Mesodermal cell (in vitro differentiated cells): ENCODE data around the gene CASP7. TPM values are rescaled to one million over a fixed set of nuclear protein-coding genes. Genes with fewer than 3 reads are reported as not detected.

Experiments
- H3K27ac ChIP-seq: 2 replicates; pipeline ENCODE4 v1.7.0; 2013; ENCODE audit warnings: mild to moderate bottlenecking, low read depth, low read length, moderate library complexity; ENCODE audit not compliant: severe bottlenecking
- H3K36me3 ChIP-seq: 2 replicates; pipeline ENCODE4 v1.7.1; 2013; ENCODE audit warnings: mild to moderate bottlenecking, low read length, moderate library complexity; ENCODE audit not compliant: control insufficient read depth, insufficient read depth
- H3K4me1 ChIP-seq: one replicate; pipeline ENCODE4 v1.7.1; 2013; ENCODE audit warnings: mild to moderate bottlenecking, low read length; ENCODE audit not compliant: insufficient read depth, control insufficient read depth, poor library complexity, severe bottlenecking
- H3K4me3 ChIP-seq: 2 replicates; pipeline ENCODE4 v1.7.0; 2013; ENCODE audit warnings: low read length, control low read depth, mild to moderate bottlenecking; ENCODE audit not compliant: insufficient read depth, poor library complexity, severe bottlenecking; ENCODE audit errors: extremely low read depth
- H3K9me3 ChIP-seq: 2 replicates; pipeline ENCODE4 v1.7.1; 2013; ENCODE audit warnings: mild to moderate bottlenecking, low read length, moderate library complexity; ENCODE audit not compliant: control insufficient read depth
- WGBS, 2 experiments: methylation state at CpG; one replicate each; pipeline ENCODE4 v1.1.5; 2013; ENCODE audit warnings: missing lambda C conversion rate in 2 of 2; ENCODE audit not compliant: insufficient coverage in 2 of 2; 5-methylcytosine and 5-hydroxymethylcytosine counted together
- polyA plus RNA-seq, 2 experiments: library from polyadenylated mRNA; stranded (reverse); fragments of 50-300 nt; gene quantifications; one replicate each; pipeline ENCODE4 v1.2.3, GENCODE V29; 2013

CASP7 gene
- 11.1 TPM for polyA plus RNA-seq (2013, experiment 1 of 2)
- 12.6 TPM for polyA plus RNA-seq (2013, experiment 2 of 2)

- Histone ChIP-seq H3K27ac (peak within 1 kb of the TSS; percentile 71), H3K36me3 (no peaks in the 10 kb centered on the region), H3K4me1 (peaks cover 6% of the 10 kb centered on the region), H3K4me3 (peak within 1 kb of the TSS; percentile 87), H3K9me3 (peaks cover 3% of the 10 kb centered on the region)
- WGBS, 2 experiments: 0% methylated on average over 48 to 59 of the region's 68 CpGs
Measured at GRCh38 chr10:113679463-113680189, at the start of gene CASP7. Gene CASP7, plus strand, starts transcription at chr10:113679912. Its CDS starts 17,582 bp downstream, at chr10:113697494.

GRCh38 chr10:113630929-113631533 lies 48.7 kb upstream of the CASP7 start:
- H3K9me3 ChIP-seq: no peaks in the 10 kb centered on the region
- no peaks in the 10 kb centered on the region for H3K4me1 ChIP-seq
- no peak overlapping the region for H3K27ac ChIP-seq
- 94 to 96% methylated on average over 4 to 5 of the region's 5 CpGs for WGBS, 2 experiments
- no peaks in the 10 kb centered on the region for H3K36me3 ChIP-seq
- H3K4me3 ChIP-seq: no peak overlapping the region

- H3K36me3 ChIP-seq: no peaks in the 10 kb centered on the region
- no peaks in the 10 kb centered on the region for H3K9me3 ChIP-seq
- WGBS, 2 experiments: 61 to 70% methylated on average over 3 to 5 of the region's 6 CpGs
- H3K4me3 ChIP-seq: no peak overlapping the region
- H3K27ac ChIP-seq: no peak overlapping the region
- no peaks in the 10 kb centered on the region for H3K4me1 ChIP-seq
Measured at GRCh38 chr10:113631684-113632367, 47.9 kb upstream of the CASP7 start.

GRCh38 chr10:113639966-113640365 lies 39.7 kb upstream of the CASP7 start:
- Histone ChIP-seq H3K4me1 (peaks cover 7% of the 10 kb centered on the region), H3K4me3 (no peak overlapping the region), H3K9me3 (no peaks in the 10 kb centered on the region), H3K36me3 (no peaks in the 10 kb centered on the region), H3K27ac (no peak overlapping the region)
- 89% methylated on average over 1 of the region's 3 CpGs; no CpG with 5 or more reads in 1 of the 2 experiments for WGBS, 2 experiments

- Histone ChIP-seq H3K9me3 (no peaks in the 10 kb centered on the region), H3K27ac (no peak overlapping the region), H3K4me1 (peaks cover 7% of the 10 kb centered on the region), H3K36me3 (no peaks in the 10 kb centered on the region), H3K4me3 (no peak overlapping the region)
- WGBS, 2 experiments: 58% methylated on average over 3 of the region's 4 CpGs; no CpG with 5 or more reads in 1 of the 2 experiments
Measured at GRCh38 chr10:113641702-113642101, 38.0 kb upstream of the CASP7 start.

- Histone ChIP-seq H3K27ac (no peak overlapping the region), H3K4me1 (peaks cover 11% of the 10 kb centered on the region), H3K9me3 (no peaks in the 10 kb centered on the region), H3K36me3 (no peaks in the 10 kb centered on the region), H3K4me3 (no peak overlapping the region)
- WGBS, 2 experiments: 100% methylated on average over 1 of the region's 4 CpGs; no CpG with 5 or more reads in 1 of the 2 experiments
Measured at GRCh38 chr10:113643183-113643582, 36.5 kb upstream of the CASP7 start.

- Histone ChIP-seq H3K27ac (peak overlapping the region; percentile 76), H3K4me1 (peaks cover 17% of the 10 kb centered on the region), H3K9me3 (no peaks in the 10 kb centered on the region), H3K4me3 (no peak overlapping the region), H3K36me3 (no peaks in the 10 kb centered on the region)
- 54 to 70% methylated on average over 3 of the region's 7 CpGs for WGBS, 2 experiments
Measured at GRCh38 chr10:113644185-113645120, 35.3 kb upstream of the CASP7 start.

- 97% methylated on average over 7 to 8 of the region's 10 CpGs for WGBS, 2 experiments
- Histone ChIP-seq H3K9me3 (no peaks in the 10 kb centered on the region), H3K27ac (no peak overlapping the region), H3K4me3 (no peak overlapping the region), H3K36me3 (no peaks in the 10 kb centered on the region), H3K4me1 (peaks cover 17% of the 10 kb centered on the region)
Measured at GRCh38 chr10:113646336-113647201, 33.1 kb upstream of the CASP7 start.

- Histone ChIP-seq H3K27ac (no peak overlapping the region), H3K4me1 (peaks cover 17% of the 10 kb centered on the region), H3K4me3 (no peak overlapping the region), H3K36me3 (no peaks in the 10 kb centered on the region), H3K9me3 (no peaks in the 10 kb centered on the region)
- 74 to 86% methylated on average over 3 of the region's 3 CpGs for WGBS, 2 experiments
Measured at GRCh38 chr10:113647812-113648211, 31.9 kb upstream of the CASP7 start.
